Panc1 (cell line): ENCODE measurements around the gene PRKAR2B. TPM values are rescaled to one million over a fixed set of nuclear protein-coding genes. Genes with fewer than 3 reads are reported as not detected.

ENCODE experiments used
- ATAC-seq: fragments of 200-7000 bp; cut with Tn5 transposase; 2 replicates; pipeline ENCODE4 v1.9.1; 2020; ENCODE audit warnings: mild to moderate bottlenecking, moderate library complexity
- BruUV-seq: library from RNA; stranded (reverse); fragments of 400-500 nt; replicated peaks from 2 replicates; lab custom pipeline; 2021; lab: Mats Ljungman, UMichigan
- CTCF ChIA-PET: fragments of 300-600 bp; sonication (Branson Sonifier 250); formaldehyde crosslinking; loops from one replicate; lab custom pipeline; 2022; ENCODE audit warnings: antibody characterized with exemption; lab: Charles Lee
- POLR2A ChIA-PET: fragments of 300-600 bp; sonication (Branson Sonifier 250); formaldehyde crosslinking; loops from one replicate; lab custom pipeline; 2022; ENCODE audit warnings: antibody characterized with exemption; lab: Charles Lee
- DNase-seq: peaks from one replicate; pipeline ENCODE4 v3.0.0-alpha.2; 2010; ENCODE audit warnings: low read depth, low spot score
- H3K27ac ChIP-seq: 2 replicates; pipeline ENCODE4 v1.5.1; 2011; ENCODE audit warnings: mild to moderate bottlenecking, low read length, inconsistent platforms
- H3K27me3 ChIP-seq: fragments of 200-500 bp; sonication (Bioruptor generic); 2 replicates; pipeline ENCODE4 v1.6.0; 2014; ENCODE audit warnings: low read length, inconsistent platforms; ENCODE audit not compliant: control insufficient read depth, insufficient read depth
- H3K36me3 ChIP-seq: fragments of 200-500 bp; sonication (Bioruptor generic); 2 replicates; pipeline ENCODE4 v1.5.1; 2014; ENCODE audit warnings: inconsistent platforms, mild to moderate bottlenecking, low read length, moderate library complexity; ENCODE audit not compliant: control insufficient read depth, insufficient read depth
- H3K4me1 ChIP-seq: 2 replicates; pipeline ENCODE4 v1.5.1; 2011; ENCODE audit warnings: inconsistent platforms, mild to moderate bottlenecking, low read length, moderate library complexity; ENCODE audit not compliant: control insufficient read depth, insufficient read depth
- H3K4me3 ChIP-seq, 2 experiments: 2 replicates each; pipeline ENCODE4 v1.5.1; 2011 to 2012; ENCODE audit warnings: low read depth in 2 of 2, low read length in 2 of 2, mild to moderate bottlenecking in 2 of 2, inconsistent platforms in 1 of 2, moderate library complexity in 1 of 2
- H3K9me3 ChIP-seq: fragments of 200-500 bp; sonication (Bioruptor generic); 2 replicates; pipeline ENCODE4 v1.5.1; 2014; ENCODE audit warnings: low read depth, mild to moderate bottlenecking, inconsistent platforms, low read length, moderate library complexity; ENCODE audit not compliant: control insufficient read depth, insufficient read depth
- CTCF ChIP-seq: fragments of 450-650 bp; IDR thresholded peaks from 2 replicates; pipeline ENCODE4 v1.5.1; 2017; ENCODE audit warnings: mild to moderate bottlenecking
- POLR2AphosphoS5 ChIP-seq: IDR thresholded peaks from 2 replicates; pipeline ENCODE4 v1.6.1; 2012; ENCODE audit warnings: mild to moderate bottlenecking, low read depth, low read length, moderate library complexity
- SIN3A ChIP-seq: IDR thresholded peaks from 2 replicates; pipeline ENCODE4 v1.6.1; 2012; ENCODE audit warnings: low read depth, mild to moderate bottlenecking, low read length, moderate library complexity, borderline replicate concordance; ENCODE audit not compliant: insufficient read depth
- TCF7L2 ChIP-seq: IDR thresholded peaks from 2 replicates; pipeline ENCODE4 v1.6.1; 2011; ENCODE audit warnings: mild to moderate bottlenecking, low read depth, low read length, inconsistent platforms
- in situ Hi-C: cut with HindIII; loops from 2 replicates; pipeline ENCODE4 v1.10.0; 2016; ENCODE audit warnings: low sequenced_read_pairs, low pct_unique_long_range_greater_than_20kb
- intact Hi-C: fragments of 100-400 bp; cut with micrococcal nuclease; formaldehyde crosslinking; loops from one replicate; pipeline ENCODE4 v1.10.0; 2022; ENCODE audit not compliant: unreplicated experiment
- total RNA-seq: library from RNA; stranded (reverse); gene quantifications from one replicate; pipeline ENCODE4 v1.2.1, GENCODE V29; 2021; ENCODE audit not compliant: unreplicated experiment
- TF ChIP-seq, protein P1 (sequence below), 2 experiments: IDR thresholded peaks; 2 replicates each; pipeline ENCODE4 v1.6.1; 2011 to 2012; ENCODE audit warnings: low read depth in 2 of 2, control low read depth in 1 of 2, low read length in 1 of 2, mild to moderate bottlenecking in 1 of 2, moderate library complexity in 1 of 2; ENCODE audit not compliant: insufficient read depth in 1 of 2

Gene PRKAR2B
- total RNA-seq, 1 experiment from 2014 or later: 0.51 TPM

DNA sequence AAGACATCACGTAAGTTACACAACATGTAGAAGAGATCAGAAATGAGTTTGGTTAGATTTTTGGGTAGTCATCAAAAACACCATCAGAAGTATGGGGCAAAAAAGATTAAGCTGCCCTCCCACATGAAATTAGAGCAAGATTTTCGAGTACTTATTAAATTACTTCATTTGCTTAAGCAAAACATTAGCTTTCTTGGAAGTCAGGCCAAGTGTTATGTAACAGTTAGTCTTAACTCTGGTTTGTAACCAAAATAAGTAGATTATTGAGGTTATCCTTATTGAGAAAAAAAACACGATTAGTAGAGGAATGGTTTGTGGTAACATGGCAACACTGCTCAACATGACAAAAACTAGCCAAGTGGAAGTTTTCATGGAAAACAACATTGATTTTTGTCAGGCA, 162.2 kb downstream of the PRKAR2B start:
- no TSS peak for BruUV-seq
- H3K36me3 ChIP-seq: peaks cover 4% of the 10 kb centered on the region; the same call in 1 of the 2 replicates

DNA sequence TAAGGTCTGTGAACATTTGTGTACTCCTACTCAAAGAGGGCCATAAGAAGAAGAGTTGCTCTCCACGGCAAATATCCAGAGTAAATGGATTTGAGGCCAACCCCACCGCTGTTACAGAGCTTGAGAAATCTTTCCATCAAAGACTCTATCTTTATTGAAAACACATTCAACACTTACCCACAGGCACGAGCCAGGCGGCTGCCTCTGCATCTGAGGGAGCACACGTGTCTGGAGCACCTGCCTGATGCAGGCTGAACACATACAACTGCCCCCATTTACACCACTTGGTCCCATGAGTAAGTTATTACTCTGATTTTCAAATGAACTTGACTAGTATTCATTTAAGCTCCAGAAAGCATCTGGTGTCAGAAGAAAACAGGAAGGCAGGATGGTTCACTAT, 163.0 kb downstream of the PRKAR2B start:
- H3K9me3 ChIP-seq: no peaks in the 10 kb centered on the region
- no peaks in the 10 kb centered on the region for H3K27me3 ChIP-seq
- no TSS peak for BruUV-seq
- H3K4me3 ChIP-seq: no peak overlapping the region
- CTCF ChIA-PET: no interaction called here
- in situ Hi-C loops (no loop called here), intact Hi-C loops (loop anchor here (10.0 kb wide), 1 partner anchor 667 kb away; no protein-coding TSS in a partner anchor)
- POLR2A ChIA-PET: no interaction called here
- no peak for DNase-seq
- ATAC-seq: no peak
- no peak overlapping the region for H3K27ac ChIP-seq
- no peaks in the 10 kb centered on the region for H3K4me1 ChIP-seq
- 0 out of 2 replicates have a peak, but pooled peaks cover 4% of the 10 kb centered on the region for H3K36me3 ChIP-seq
- TF ChIP-seq, protein P1, sequence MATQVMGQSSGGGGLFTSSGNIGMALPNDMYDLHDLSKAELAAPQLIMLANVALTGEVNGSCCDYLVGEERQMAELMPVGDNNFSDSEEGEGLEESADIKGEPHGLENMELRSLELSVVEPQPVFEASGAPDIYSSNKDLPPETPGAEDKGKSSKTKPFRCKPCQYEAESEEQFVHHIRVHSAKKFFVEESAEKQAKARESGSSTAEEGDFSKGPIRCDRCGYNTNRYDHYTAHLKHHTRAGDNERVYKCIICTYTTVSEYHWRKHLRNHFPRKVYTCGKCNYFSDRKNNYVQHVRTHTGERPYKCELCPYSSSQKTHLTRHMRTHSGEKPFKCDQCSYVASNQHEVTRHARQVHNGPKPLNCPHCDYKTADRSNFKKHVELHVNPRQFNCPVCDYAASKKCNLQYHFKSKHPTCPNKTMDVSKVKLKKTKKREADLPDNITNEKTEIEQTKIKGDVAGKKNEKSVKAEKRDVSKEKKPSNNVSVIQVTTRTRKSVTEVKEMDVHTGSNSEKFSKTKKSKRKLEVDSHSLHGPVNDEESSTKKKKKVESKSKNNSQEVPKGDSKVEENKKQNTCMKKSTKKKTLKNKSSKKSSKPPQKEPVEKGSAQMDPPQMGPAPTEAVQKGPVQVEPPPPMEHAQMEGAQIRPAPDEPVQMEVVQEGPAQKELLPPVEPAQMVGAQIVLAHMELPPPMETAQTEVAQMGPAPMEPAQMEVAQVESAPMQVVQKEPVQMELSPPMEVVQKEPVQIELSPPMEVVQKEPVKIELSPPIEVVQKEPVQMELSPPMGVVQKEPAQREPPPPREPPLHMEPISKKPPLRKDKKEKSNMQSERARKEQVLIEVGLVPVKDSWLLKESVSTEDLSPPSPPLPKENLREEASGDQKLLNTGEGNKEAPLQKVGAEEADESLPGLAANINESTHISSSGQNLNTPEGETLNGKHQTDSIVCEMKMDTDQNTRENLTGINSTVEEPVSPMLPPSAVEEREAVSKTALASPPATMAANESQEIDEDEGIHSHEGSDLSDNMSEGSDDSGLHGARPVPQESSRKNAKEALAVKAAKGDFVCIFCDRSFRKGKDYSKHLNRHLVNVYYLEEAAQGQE (IDR thresholded peaks at IDR 0.05; ENCODE audit: insufficient read depth in 1 of 2, low read depth in 2 of 2, low read length in 1 of 2): no peak
- TF ChIP-seq TCF7L2: no peak
- no peak for TF ChIP-seq CTCF
- no peak for TF ChIP-seq SIN3A
- TF ChIP-seq POLR2AphosphoS5: no peak

More for the DNA sequence above, 162.2 kb downstream of the PRKAR2B start:
- no peak overlapping the region for H3K4me3 ChIP-seq
- DNase-seq (no peak), ATAC-seq (no peak)
- ChIA-PET CTCF (no interaction called here), POLR2A (no interaction called here)
- H3K27ac ChIP-seq: no peak overlapping the region
- in situ Hi-C loops (no loop called here), intact Hi-C loops (loop anchor here (10.0 kb wide), 1 partner anchor 668 kb away; no protein-coding TSS in a partner anchor)
- H3K27me3 ChIP-seq: no peaks in the 10 kb centered on the region
- no peaks in the 10 kb centered on the region for H3K9me3 ChIP-seq
- H3K4me1 ChIP-seq: no peaks in the 10 kb centered on the region
- TF ChIP-seq TCF7L2 (no peak), CTCF (no peak), SIN3A (no peak), POLR2AphosphoS5 (no peak)
- TF ChIP-seq, protein P1 (IDR thresholded peaks at IDR 0.05; ENCODE audit: insufficient read depth in 1 of 2, low read depth in 2 of 2, low read length in 1 of 2): no peak
